Stimulated activated CD4-positive, alpha-beta T cell treated with anti-CD3 and anti-CD28 coated beads, Interleukin-12 subunit alpha, Interleukin-12 subunit beta, amount 100 ng/mL, for 48 hours (primary cell): ENCODE results near the gene AGBL1.
"Not testable (repeated sequence)": the region's sequence is repeated elsewhere in the genome, so short reads cannot be mapped to it uniquely, and the experiment has no call there.

Experiments
- DNase-seq, 3 donors: peaks; one replicate each; pipeline ENCODE4 v3.0.0-alpha.2; 2020; ENCODE audit warnings: low read depth in 2 of 3, low spot score in 1 of 3

The AGBL1 gene

DNA sequence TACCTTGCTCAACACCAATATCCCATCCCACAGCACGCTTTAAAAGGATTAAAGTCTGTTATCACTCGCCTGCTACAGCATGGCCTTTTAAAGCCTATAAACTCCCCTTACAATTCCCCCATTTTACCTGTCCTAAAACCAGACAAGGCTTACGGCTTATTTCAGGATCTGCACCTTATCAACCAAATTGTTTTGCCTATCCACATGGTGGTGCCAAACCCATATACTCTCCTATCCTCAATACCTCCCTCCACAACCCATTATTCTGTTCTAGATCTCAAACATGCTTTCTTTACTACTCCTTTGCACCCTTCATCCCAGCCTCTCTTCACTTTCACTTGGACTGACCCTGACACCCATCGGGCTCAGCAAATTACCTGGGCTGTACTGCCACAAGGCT, 962.9 kb downstream of the AGBL1 start:
- not testable (repeated sequence) for DNase-seq

DNA sequence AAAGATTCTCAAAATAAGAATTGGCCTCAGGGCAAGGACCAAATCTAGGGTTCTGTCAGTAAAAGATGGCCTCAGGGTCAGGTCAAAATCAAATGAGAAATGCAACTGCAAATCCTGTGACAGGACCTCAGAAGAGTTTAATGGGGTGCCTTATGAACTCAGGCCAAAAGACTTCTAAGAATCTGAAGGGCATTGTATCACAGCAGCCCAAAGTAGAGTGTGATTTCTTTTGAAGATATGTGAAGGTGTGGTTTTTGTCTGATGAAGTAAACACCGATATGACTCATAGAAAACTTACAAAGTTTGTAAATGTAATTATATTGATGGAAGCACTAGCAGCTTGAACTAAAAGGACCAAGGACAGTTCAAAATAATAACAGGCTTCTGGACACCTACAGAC, 966.1 kb downstream of the AGBL1 start:
- DNase-seq, result no peak

DNA sequence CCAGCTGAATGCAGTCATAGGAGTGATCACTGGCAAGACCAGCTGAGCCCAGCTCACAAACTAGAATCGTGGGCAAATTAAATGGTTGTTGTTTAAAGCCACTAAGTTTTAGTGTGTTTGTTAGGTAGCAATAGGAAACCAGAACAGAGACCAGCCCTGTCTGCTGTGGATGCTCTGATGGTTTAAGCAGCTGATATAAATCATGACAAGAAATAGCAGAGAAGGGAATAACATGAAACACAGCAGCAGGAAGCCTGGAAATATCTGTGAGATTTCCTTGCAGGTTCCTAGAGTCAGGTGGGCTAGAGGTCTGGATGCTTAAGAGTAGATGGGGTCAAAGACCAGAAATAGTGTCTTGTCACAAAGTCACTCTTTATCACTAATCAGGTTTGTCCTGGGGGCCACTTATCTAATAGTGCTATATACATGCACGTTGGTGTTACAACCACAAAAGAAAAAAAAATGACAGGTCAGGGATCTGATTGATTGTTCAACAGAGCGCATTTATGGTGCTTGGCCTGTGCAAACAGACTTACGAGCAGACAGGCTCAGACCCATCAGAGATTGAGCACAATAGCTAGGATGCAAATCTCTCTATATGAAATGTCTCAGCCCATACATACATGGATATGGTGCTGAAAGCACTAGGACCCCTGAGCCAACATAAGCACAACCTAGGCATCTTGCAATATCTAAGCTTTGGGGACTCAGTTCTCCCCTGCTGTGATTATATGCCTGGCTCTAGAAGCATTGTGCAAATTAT, 967.7 kb downstream of the AGBL1 start:
- no peak for DNase-seq
